Breast epithelium (tissue), 4 donors: ENCODE measurements around the gene KIF15. TPM values are rescaled to one million over a fixed set of nuclear protein-coding genes. Genes with fewer than 3 reads are reported as not detected.

Experiments
- DNase-seq, 2 donors: peaks; one replicate each; pipeline ENCODE4 v3.0.0-alpha.2; 2019; ENCODE audit warnings: low spot score in 2 of 2
- H3K27ac ChIP-seq, 2 donors: fragments of 200-600 bp; sonication (generic) in 1 of 2; one replicate each; pipeline ENCODE4 v1.5.1; 2016 to 2019; ENCODE audit warnings: mild to moderate bottlenecking in 1 of 2
- H3K27me3 ChIP-seq, 2 donors: fragments of 200-600 bp; sonication (generic) in 1 of 2; one replicate each; pipeline versions ENCODE4 v1.5.1 to v1.6.0; 2017 to 2019; ENCODE audit warnings: control low read depth in 1 of 2, mild to moderate bottlenecking in 1 of 2
- H3K36me3 ChIP-seq: fragments of 200-600 bp; one replicate; pipeline ENCODE4 v1.5.1; 2019
- H3K4me1 ChIP-seq, 2 donors: fragments of 200-600 bp; sonication (generic); one replicate each; pipeline ENCODE4 v1.5.1; 2016 to 2019; ENCODE audit warnings: control low read depth in 1 of 2
- H3K4me3 ChIP-seq, 3 donors: fragments of 200-600 bp; sonication (generic); 1 replicate in 2 of 3; 2 replicates in 1 of 3; pipeline ENCODE4 v1.5.1; 2016 to 2019; ENCODE audit warnings: mild to moderate bottlenecking in 3 of 3, moderate library complexity in 2 of 3
- H3K9me3 ChIP-seq, 2 donors: fragments of 200-600 bp; sonication (generic) in 1 of 2; one replicate each; pipeline ENCODE4 v1.5.1; 2016 to 2019; ENCODE audit warnings: control low read depth in 1 of 2
- POLR2A ChIP-seq: fragments of 450-650 bp; IDR thresholded peaks from one replicate; pipeline ENCODE4 v1.6.1; 2016; ENCODE audit warnings: antibody characterized with exemption, mild to moderate bottlenecking, moderate library complexity
- POLR2AphosphoS5 ChIP-seq, 3 donors: sonication (generic); formaldehyde crosslinking; IDR thresholded peaks; one replicate each; pipeline ENCODE4 v1.6.1; 2017; ENCODE audit warnings: antibody characterized with exemption in 3 of 3
- intact Hi-C: fragments of 100-400 bp; cut with DNase I; formaldehyde crosslinking; loops from one replicate; pipeline ENCODE4 v1.15.1; 2023; ENCODE audit warnings: low total_unique reads
- total RNA-seq, 3 donors: library from RNA; depleted of rRNA; stranded (reverse); fragments of >200 nt; gene quantifications; one replicate each; pipeline ENCODE4 v1.1.0, GENCODE V29; 2016
- TF ChIP-seq, protein P1 (sequence below), 3 donors: fragments of 450-650 bp; IDR thresholded peaks; one replicate each; pipeline ENCODE4 v1.5.1; 2016 to 2017; ENCODE audit warnings: antibody characterized with exemption in 3 of 3, mild to moderate bottlenecking in 3 of 3, moderate library complexity in 3 of 3

KIF15 gene
- total RNA-seq, 3 donors from 2014 or later, result 0.66 to 1.1 (median 0.73) TPM

DNA sequence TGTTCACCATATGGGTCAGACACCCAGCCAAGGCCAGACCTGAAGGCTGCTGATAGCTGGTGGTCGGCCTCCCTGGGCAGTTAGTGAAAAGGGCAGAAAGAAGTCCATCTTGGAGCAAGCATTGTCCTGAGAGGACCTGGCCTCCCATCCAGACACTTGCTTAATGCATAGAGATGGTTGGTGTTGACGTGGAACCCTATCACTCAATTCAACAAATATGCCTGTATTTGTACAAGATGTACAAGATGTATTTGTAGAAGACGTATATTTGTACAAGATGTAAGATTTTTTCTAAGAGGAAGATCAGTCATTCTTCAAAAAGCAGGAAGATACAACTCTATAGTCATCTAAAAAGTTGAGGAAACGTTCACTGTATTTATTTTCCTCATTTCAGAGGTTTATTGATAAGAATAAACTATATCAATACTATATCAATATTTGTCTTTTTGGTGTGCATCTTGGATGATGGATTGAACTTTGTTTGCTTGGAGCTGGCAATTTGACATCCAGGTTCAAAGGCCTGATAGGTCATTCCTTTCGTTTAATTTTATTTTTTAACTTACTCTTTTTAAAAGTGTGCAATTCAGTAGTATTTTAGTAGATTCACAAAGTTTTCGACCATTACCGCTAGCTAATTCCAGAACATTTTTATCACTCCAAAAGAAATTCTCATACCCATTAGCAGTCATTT is 106.0 kb downstream of the KIF15 start:
- intact Hi-C loops, result no loop called here
- Histone ChIP-seq H3K9me3 (no peaks in the 10 kb centered on the region), H3K4me3 (no peak overlapping the region), H3K36me3 (no peaks in the 10 kb centered on the region), H3K4me1 (peaks cover 4% of the 10 kb centered on the region in 2 donors), H3K27ac (no peak overlapping the region), H3K27me3 (no peaks in the 10 kb centered on the region)
- no peak for DNase-seq
- TF ChIP-seq, protein P1, sequence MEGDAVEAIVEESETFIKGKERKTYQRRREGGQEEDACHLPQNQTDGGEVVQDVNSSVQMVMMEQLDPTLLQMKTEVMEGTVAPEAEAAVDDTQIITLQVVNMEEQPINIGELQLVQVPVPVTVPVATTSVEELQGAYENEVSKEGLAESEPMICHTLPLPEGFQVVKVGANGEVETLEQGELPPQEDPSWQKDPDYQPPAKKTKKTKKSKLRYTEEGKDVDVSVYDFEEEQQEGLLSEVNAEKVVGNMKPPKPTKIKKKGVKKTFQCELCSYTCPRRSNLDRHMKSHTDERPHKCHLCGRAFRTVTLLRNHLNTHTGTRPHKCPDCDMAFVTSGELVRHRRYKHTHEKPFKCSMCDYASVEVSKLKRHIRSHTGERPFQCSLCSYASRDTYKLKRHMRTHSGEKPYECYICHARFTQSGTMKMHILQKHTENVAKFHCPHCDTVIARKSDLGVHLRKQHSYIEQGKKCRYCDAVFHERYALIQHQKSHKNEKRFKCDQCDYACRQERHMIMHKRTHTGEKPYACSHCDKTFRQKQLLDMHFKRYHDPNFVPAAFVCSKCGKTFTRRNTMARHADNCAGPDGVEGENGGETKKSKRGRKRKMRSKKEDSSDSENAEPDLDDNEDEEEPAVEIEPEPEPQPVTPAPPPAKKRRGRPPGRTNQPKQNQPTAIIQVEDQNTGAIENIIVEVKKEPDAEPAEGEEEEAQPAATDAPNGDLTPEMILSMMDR (IDR thresholded peaks at IDR 0.05), result no peak
- TF ChIP-seq POLR2A, result no peak
- no peak for TF ChIP-seq POLR2AphosphoS5 (IDR thresholded peaks at IDR 0.05)

DNA sequence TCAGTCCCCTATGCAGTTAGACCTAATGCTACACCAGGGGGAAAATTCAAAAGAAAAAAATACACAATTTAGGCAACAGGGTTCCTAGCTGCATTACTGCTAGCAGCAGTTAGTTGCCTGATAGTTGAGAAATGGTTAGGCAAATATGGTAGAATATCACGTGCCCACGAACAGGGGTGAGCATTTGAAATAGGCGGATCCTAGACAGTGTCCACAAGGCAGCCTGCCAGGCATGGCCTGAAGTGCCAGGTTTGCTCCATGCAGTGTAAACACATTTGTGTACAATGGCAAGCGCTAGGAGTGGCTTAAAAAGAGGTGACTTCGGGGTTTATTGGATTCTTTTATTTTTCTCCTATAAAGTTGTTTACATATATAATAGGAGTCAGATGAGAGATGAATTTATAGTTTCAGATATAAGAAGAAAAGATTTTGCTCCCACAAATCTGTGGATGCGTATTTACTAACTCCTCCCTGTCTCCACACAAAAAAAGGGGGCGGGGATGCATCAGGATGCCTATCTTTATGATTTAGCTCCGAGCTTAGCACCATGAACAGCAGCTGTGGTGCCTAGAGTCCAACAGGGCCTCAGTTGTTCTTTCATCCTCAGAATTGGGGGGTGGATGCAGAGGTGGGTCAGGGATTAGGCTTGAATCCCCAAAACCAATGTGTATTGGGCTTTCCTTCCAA is 108.9 kb downstream of the KIF15 start:
- intact Hi-C loops, result no loop called here
- TF ChIP-seq POLR2A, result no peak
- TF ChIP-seq POLR2AphosphoS5 (IDR thresholded peaks at IDR 0.05), result no peak
- TF ChIP-seq, protein P1 (IDR thresholded peaks at IDR 0.05), result no peak

DNA sequence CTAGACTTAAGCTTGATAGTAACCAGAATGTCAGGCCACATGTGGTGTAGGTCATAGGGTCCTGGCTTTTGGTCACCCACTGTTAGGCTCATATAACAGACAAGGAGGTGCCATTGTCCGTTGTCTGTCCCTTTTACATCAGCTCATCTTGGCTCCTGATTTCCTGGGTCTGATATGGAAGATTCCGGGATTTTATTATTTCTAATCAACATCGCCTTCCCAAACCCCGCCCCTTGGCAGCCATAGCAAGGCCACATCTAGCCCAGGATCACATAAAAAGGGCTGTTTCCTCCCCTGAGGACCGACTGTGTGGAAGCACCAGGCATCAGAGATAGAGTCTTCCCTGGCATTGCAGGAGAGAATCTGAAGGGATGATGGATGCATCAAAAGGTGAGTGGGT is 112.7 kb downstream of the KIF15 start, which contains the start of gene TGM4:
TSS of gene TGM4 (plus strand) at position 301 of the 400 bp plus-strand sequence. CDS start at position 372, 71 bp downstream.
- Histone ChIP-seq H3K4me3 (no peak within 1 kb of the TSS), H3K27me3 (no peaks in the 10 kb centered on the region), H3K9me3 (no peaks in the 10 kb centered on the region), H3K36me3 (no peaks in the 10 kb centered on the region), H3K4me1 (no peaks in the 10 kb centered on the region), H3K27ac (no peak within 1 kb of the TSS)
- no peak for TF ChIP-seq POLR2A
- TF ChIP-seq POLR2AphosphoS5 (IDR thresholded peaks at IDR 0.05), result no peak
- TF ChIP-seq, protein P1 (IDR thresholded peaks at IDR 0.05), result no peak
- intact Hi-C loops, result no loop called here
- DNase-seq, result no peak

More for the DNA sequence above, 108.9 kb downstream of the KIF15 start:
- Histone ChIP-seq H3K4me1 (no peaks in the 10 kb centered on the region), H3K27me3 (no peaks in the 10 kb centered on the region), H3K36me3 (no peaks in the 10 kb centered on the region), H3K4me3 (no peak overlapping the region), H3K27ac (no peak overlapping the region), H3K9me3 (no peaks in the 10 kb centered on the region)
- peak in 1 of 2 donors; percentile 68 for DNase-seq

DNA sequence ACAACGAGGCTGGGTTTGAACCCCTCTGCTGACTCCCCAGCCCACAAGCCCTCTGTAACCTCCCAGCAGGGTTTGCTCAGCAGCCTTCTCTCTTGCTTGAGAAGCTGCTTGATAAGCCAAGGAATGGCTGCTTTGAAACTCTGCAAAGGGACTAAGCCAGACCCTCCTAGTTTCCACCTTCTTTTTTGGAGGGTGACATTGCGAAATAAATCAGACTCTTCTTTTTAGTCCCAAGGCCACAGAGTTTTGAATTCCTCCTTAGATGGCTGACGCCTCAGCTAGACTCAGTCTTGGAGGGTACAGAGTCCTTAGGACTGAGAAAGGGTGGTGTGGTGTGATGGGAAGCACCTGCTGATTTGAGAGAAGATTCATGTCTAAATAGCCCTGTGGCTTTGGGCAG is 114.0 kb downstream of the KIF15 start:
- H3K36me3 ChIP-seq, result no peaks in the 10 kb centered on the region
- H3K27me3 ChIP-seq, result no peaks in the 10 kb centered on the region
- intact Hi-C loops, result no loop called here
- DNase-seq, result no peak
- no peaks in the 10 kb centered on the region for H3K4me1 ChIP-seq
- no peak for TF ChIP-seq POLR2AphosphoS5 (IDR thresholded peaks at IDR 0.05)
- TF ChIP-seq POLR2A, result no peak
- TF ChIP-seq, protein P1 (IDR thresholded peaks at IDR 0.05), result no peak
- H3K27ac ChIP-seq, result no peak overlapping the region
- H3K9me3 ChIP-seq, result no peaks in the 10 kb centered on the region
- no peak overlapping the region for H3K4me3 ChIP-seq

DNA sequence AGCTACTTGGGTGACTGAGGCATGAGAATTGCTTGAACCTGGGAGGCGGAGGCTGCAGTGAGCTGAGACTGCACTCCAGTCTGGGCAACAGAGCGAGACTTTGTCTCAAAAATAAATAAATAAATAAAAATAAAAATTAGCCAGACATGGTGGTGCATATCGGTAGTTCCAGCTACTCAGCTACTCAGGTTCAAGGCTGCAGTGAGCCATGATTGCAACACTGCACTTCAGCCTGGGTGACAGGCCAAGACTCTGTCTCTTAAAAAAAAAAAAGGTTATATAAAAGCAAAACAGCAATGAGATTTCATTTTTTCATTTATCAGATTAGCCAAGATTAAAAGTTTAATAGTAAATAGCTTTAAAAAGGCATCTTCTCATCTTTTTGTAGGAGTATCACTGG is 115.7 kb downstream of the KIF15 start:
- no peaks in the 10 kb centered on the region for H3K36me3 ChIP-seq
- H3K27me3 ChIP-seq, result no peaks in the 10 kb centered on the region
- no peak overlapping the region for H3K4me3 ChIP-seq
- intact Hi-C loops, result no loop called here
- TF ChIP-seq POLR2A (no peak), POLR2AphosphoS5 (IDR thresholded peaks at IDR 0.05) (no peak)
- TF ChIP-seq, protein P1 (IDR thresholded peaks at IDR 0.05), result no peak
- DNase-seq, result no peak
- H3K9me3 ChIP-seq, result no peaks in the 10 kb centered on the region
- no peak overlapping the region for H3K27ac ChIP-seq
- H3K4me1 ChIP-seq, result no peaks in the 10 kb centered on the region
